Ecto neural progenitor cell (in vitro differentiated cells): ENCODE results near the gene TGM6.
"Not testable (repeated sequence)": the region's sequence is repeated elsewhere in the genome, so short reads cannot be mapped to it uniquely, and the experiment has no call there.

ENCODE experiments used
- DNase-seq: peaks from one replicate; pipeline ENCODE4 v3.0.0-alpha.2; 2018; ENCODE audit warnings: low spot score

Gene TGM6

DNA sequence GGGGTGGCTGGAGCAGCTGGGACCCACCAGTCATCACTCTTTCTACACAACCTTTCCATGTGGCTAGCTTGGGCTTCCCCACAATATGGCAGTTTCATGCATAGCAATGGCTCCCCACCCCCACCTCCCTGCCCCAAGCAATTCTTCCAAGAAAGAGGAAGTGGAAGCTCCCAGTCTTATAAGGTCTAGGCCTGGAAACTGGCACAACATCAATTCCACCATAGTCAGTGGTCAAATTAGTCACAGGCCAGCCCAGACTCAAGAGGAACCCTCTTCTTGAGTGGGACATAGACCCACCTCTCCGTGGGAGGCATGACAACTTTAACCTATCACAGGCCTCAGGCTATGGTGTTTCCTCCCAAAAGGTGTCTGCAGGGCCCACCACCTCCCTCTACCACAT is 17.7 kb downstream of the TGM6 start:
- DNase-seq, result no peak

DNA sequence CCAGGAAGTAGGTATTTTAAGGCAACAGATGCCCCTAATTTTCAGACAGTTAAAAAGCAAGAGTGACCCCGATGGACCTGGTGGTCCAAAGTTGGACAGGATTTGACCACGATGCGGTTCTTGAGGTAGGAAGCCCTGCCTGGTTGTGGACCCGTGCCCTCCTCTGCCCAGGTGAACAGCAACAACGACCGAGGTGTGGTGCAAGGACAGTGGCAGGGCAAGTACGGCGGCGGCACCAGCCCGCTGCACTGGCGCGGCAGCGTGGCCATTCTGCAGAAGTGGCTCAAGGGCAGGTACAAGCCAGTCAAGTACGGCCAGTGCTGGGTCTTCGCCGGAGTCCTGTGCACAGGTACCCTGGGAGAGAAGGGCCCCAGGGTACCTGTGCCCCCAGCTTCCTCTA is 18.7 kb downstream of the TGM6 start:
- DNase-seq, result no peak

DNA sequence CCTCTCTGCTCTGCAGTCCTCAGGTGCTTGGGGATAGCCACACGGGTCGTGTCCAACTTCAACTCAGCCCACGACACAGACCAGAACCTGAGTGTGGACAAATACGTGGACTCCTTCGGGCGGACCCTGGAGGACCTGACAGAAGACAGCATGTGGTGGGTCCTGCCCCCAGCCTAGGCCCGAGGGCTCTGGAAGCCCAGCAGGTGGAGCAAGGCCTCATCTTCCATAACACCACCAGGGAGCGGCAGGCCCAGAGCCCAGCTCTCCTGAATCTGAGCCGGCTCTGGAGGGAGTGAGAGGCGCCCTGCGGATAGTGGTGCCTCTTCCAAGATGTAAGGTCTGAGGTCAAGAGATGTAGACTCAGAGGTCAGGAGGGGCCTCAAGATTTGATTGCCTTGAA is 19.6 kb downstream of the TGM6 start:
- DNase-seq, result no peak

DNA sequence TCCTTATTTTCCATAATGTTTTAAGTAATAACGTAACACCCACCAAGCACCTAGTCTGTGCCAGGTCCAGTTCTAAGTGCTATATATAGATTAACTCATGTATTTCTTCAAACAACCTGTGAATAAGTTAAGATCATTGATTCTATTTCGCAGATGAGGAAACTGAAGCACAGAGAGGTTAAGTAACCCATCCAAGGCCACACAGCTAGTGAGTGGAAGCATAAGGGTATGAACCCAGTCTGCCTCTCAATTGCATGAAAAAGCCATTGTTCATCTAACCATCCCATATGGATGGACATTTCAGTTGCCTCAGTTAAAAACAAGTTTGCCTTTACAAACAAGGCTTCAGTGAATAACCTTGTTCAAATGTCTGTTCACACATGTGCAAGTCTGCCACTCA is 20.8 kb downstream of the TGM6 start:
- DNase-seq, result no peak

DNA sequence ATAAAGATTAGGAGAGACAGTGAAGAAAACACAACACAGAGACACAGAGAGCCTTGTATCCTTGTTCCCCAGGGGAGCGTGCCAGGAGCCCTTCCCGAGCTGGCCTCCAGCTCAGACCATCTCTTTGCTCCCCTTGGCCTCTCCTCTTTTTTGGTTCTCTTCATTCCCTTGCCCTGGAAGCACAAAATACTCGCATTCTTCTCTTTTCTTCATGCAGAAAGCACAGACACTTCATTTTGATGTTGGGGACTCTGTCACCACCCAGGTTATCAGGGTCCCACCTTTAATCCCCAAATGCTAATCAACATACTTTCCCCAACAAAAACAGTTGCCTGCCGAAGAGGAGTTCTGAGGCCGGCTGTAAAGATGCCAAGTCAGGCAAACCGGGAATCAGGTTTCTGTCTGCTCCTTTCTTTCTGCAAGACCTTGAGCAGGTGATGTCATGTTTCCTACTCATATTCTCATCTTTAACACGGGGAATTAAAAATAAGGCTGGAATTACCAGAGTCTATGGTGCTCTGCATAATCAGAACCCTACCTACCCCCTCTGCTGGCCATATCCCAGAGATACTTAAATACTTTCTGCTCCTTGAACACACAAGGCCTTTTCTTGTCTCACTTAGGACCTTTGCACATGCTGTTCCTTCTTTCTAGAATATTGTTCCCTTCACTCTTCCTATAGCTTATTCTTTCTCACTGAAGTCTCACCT is 21.7 kb downstream of the TGM6 start:
- DNase-seq, result peak; percentile 19

DNA sequence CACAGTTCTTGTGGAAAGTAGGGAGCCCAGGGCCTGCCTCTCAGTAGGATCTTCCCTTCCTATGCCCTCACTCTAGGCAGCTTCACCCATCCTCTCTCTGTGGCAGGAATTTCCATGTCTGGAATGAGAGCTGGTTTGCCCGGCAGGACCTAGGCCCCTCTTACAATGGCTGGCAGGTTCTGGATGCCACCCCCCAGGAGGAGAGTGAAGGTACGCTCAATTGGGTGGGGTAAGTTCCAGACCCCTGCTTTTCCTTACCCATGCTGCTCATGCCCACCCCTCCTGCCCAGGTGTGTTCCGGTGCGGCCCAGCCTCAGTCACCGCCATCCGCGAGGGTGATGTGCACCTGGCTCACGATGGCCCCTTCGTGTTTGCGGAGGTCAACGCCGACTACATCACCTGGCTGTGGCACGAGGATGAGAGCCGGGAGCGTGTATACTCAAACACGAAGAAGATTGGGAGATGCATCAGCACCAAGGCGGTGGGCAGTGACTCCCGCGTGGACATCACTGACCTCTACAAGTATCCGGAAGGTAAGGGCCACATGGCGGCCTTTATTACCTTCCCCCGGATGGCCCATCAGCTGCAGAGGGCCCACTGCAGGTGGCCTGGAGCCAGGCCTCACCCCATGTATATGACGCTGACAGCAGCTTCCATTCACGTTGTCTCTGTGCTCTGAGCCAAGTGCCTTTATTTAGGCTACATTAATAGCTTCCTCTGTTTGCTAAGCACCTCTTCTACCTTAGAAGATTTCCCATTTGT is 22.8 kb downstream of the TGM6 start:
- peak; percentile 35 for DNase-seq

DNA sequence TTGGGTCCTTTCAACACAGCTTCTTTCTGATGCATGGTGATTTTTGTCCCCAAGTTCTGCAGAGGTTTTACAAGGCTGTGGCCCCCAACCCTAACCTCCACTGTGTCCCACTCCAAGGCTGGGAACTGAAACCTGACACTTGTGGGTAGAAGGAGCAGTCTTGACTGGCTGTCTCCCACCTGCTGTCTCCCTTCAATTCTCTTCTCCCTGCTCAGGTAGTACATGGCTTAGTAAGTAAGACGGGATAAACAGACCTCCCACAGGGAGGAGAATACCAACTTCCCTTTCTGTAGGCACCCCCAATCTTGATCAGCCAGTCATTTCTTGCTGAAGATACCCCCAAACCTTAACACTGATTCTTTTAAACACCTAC is 25.0 kb downstream of the TGM6 start:
- no peak for DNase-seq

DNA sequence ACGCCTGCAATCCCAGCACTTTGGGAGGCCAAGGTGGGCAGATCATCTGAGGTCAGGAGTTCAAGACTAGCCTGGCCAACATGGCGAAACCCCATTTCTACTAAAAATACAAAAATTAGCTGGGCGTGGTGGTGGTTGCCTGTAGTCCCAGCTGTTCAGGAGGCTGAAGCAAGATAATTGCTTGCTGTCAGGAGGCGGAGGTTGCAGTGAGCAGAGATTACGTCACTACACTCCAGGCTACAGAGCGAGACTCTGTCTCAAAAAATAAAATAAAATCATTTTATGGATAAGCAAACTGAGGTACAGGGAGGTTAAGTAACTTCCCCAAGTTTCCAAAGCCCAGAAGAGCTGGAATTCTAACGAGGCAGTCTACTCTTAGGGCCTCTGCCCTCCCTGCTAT is 26.7 kb downstream of the TGM6 start:
- not testable (repeated sequence) for DNase-seq

DNA sequence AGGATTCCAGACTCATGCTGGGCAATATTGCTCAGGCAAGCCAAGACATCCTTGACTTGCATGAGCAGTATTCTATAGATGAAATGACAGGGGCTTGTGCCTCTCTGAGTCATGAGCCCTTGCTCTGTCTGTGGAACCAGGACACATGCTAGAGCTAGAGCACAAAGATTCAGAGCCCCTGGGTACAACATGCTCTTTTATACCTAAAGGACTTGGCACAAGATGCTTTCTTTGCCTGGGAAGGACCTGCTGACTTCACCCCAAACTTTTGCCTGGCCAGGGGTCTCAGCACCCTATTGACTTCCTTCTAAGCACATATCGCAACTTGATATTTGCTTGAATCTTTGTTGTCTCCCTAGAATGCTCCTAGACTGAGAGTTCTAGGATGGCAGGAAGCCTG is 27.4 kb downstream of the TGM6 start:
- no peak for DNase-seq

DNA sequence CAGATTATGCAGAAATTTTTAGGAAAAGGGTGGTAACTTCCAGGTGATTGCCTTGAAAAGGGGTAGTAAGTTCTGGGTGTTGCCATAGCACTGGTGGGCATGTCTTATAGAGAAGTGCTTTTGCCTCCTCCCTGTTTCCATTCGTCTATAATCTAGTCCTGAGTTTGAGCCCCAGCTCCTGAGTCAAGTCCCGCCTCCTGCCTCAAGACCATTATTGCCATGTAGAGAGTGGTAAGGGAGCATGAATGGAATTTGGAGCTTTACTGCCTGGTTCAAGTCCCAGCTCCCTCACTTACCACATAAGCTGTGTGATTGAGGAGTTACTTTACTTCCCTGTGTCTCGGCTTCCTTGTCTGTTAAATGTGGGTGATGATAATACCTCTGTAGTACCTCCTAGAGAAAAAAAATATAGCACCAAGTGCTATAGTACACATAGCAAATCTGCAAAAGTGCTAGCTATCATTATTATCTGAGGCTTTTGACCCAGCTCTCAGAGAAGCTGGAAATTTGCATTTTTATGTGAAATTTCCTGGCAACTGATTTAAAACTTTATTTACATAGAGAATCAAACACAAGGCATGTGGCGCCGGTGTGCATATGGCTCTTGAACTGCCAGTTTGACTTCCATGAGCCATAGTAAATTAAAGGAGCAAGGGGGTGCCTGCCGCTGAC is 36.0 kb downstream of the TGM6 start:
- DNase-seq, result no peak

DNA sequence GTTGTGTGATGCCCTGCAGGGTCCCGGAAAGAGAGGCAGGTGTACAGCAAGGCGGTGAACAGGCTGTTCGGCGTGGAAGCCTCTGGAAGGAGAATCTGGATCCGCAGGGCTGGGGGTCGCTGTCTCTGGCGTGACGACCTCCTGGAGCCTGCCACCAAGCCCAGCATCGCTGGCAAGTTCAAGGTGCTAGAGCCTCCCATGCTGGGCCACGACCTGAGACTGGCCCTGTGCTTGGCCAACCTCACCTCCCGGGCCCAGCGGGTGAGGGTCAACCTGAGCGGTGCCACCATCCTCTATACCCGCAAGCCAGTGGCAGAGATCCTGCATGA is 36.5 kb downstream of the TGM6 start:
- DNase-seq, result no peak

DNA sequence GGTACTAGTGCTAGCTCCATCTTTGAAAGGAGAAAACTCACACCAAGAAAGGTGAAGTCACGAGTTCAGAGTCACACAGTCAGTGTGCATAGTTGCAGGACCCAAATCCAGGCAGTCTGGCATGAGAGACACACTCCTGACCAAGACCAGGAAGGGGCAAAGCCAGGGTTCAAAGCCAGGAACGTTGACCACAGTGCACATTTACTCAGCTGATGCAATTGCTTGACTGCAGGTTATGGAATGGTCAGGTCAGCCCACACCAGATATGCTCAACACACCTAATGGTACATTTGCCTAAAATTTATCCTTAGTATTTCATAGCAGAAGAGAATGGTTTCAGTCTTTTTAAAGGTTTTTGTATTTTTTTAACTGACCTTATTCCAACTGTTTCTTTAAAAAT is 37.7 kb downstream of the TGM6 start:
- DNase-seq, result no peak

DNA sequence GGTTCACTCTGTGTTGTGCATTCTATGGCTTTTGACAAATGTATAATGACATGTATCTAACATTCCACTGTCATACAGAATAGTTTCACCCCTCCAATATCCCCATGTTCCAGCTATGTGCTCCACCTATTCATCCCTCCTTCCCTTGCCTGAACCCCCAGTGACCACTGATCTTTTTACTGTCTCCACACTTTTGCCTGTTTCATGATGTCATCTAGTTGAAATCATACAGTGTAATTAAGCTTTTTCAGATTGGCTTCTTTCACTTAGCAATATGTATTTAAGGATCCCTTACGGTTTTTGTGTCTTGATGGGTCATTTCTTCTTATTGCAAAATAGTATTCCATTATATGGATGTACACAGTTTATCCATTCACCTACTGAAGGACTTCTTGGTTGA is 39.8 kb downstream of the TGM6 start:
- DNase-seq, result no peak

DNA sequence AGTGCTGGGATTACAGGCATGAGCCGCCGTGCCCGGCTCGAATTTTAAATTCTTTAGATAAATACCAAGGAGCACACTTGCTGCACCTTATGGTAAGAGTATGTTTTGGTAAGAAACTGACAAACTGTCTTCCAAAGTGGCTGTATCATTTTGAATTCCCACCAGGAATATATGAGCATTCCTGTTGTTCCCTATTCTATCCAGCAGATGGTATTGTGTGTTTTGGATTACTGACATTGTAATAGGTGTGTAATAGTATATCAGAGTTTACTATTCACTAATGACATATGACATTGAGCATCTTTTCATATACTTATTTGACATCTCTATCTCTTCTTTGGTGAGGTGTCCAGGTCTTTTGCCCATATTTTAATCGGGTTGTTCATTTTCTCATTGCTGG is 40.5 kb downstream of the TGM6 start:
- DNase-seq, result no peak

DNA sequence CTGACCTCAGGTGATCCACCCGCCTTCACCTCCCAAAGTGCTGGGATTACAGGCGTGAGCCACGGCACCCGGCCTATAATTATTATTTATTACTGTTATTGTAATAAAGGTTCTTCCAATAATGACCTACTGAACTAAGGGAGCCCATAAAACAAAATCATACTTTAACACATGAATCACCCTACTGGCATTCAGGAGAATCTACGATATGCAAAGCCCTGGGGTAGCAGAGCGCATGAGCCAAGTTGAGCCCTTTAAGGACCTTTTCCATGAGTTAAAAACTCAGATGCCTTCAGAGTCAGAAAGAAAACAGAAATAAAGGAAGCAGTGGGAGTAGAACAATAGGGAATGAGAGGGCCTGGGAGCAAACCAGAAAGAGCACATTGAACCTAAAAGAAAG is 48.4 kb downstream of the TGM6 start:
- DNase-seq, result no peak

DNA sequence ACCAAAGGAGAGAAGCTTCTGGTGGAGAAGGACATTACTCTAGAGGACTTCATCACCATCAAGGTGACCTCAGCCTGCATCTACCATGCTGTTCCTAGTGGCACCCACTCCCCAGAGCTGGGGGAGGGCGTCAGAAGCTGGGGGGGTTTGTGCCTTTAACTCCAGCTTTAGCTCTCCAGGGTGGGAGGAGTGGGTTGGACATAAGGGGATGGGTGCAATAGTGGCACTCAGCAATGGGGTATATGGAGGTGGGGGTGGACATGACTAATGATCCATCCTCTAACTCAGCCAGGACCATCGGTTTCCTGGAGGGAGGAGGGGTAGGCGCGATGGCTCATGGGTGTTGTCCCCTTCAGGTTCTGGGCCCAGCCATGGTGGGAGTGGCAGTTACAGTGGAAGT is 49.8 kb downstream of the TGM6 start:
- DNase-seq, result no peak

DNA sequence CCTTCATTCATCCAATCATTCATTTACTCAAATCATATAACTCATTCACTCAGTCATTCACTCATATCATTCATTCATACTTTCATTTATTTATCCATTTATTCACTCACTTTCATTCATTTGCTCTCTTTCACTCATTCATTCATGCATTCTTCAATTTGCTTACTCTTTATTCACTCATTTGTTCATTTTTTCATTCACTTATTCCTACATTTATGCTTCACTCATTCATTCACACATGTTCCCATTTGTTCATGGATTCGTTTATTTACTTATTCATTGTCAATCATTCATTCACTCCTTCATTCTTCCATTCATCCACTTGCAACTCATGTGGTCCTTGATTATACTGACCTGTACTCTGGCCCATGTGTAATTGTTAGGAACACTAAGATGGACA is 50.5 kb downstream of the TGM6 start:
- DNase-seq, result no peak

DNA sequence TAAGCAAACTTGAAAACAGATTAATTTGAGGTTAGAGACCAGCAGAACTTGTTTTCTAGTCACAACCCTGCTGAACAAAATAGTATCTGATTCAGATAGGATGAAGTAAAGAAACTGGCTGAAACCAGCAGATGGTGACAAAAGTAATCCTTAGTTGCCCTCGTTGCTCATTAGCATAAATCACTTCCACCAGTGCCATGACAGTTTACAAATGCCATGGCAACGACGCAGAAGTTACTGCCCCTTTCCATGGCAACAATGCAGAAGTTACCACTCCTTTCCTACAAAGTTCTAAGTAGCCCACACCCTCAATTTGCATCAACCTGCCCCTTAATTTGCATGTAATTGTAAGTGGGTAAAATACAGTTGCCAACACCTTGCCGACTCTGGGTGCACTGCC is 66.1 kb downstream of the TGM6 start:
- DNase-seq, result no peak

DNA sequence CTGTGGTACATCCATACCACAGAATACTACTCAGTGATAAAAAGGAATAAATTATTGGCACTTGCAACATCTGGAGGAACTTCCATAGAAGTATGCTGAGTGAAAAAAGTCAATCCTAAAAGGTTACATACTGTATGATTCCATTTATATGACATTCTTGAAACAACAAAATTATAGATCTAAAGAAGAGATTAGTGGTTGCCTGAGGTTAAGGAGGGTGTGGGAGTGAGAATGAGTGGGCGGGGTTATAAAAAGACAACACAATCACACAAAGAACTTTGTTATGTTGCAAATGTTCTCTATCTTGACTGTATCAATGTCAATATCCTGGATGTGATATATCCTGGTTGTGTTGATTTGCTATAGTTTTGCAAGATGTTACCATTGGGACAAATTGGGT is 68.7 kb downstream of the TGM6 start:
- no peak for DNase-seq

DNA sequence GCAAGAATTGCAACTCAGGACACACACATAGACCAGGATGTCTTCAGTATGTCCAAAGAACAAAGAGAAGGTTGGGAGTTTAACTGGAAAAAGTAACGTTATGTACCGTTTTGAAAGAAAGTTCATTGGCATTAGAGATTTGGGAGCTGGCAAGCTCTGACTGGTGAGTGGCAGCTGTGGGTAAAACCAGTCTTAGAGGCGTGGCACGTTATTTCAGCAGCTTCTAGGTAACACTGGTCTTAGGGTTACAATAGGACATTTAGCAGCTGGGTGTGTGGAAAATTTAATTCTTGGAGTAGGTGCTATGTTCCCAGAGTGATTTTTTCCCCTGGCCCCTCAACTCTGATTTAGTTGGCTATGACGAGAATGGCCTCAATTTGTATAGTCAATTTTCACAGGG is 70.7 kb downstream of the TGM6 start:
- no peak for DNase-seq

DNA sequence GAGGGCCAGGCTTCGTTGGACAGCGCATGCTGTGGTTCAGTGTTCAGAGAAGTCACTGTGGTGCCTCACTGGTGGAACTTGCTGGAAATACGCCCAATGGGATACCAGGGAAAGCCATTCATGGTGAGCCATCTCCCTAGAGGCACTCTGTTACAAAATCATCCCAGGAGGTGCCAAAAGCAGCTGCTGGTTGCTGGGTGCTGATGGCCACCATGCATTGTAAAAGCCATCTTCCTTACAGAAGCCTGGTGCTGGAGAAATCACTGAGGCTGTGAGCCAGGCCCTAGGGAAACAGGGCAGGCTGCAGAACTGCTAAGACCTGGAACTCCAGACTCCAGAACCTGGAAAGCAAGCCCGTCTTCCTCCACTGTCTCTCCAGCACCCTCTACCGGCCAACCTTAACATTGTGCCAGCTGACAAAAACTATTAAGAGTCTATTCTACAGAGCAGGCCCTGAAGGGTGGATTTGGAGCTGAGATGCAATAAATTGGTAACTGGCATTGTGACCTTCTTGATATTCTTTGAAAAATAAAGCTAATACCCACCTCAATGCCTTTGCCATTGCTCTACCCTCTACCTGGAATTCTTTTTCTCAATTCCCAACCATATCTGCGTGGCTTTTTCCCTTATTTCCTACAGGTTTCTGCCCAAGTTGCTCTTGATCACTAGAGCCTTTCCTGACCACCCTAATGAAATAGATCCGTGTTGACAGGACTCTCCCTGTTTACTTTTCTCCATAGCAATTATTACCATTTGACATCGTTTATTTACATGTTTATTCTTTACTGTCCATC is 71.4 kb downstream of the TGM6 start:
- peak; percentile 85 for DNase-seq

DNA sequence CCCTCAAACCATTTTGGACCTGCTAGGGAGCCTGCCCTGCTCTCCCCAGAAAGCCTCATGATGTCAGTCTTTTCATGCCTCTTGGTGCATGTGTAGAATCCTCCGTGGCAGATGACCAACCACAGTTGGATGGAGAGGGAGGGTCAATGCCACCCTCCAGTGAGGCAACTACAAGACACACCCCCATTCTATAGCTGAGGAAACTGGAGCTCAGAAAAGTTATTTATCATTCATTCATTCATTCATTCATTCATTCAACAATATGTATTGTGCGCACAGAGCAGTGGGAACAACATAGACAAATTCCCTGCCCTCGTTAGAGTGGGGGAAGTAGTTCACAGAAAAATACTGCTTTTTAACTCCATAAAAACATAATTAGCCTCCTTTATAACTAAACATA is 73.1 kb downstream of the TGM6 start:
- DNase-seq, result no peak
